Motor neuron (in vitro differentiated cells): ENCODE data around the gene HSF2. TPM values are rescaled to one million over a fixed set of nuclear protein-coding genes. Genes with fewer than 3 reads are reported as not detected.

Experiments
- ATAC-seq, 8 experiments: fragments of 200-7000 bp; cut with Tn5 transposase; replicated peaks in 6 of 8; 2 replicates each; pipeline ENCODE4 v1.8.0; 2021; ENCODE audit warnings: mild to moderate bottlenecking in 8 of 8, moderate library complexity in 8 of 8
- H3K27ac ChIP-seq, 2 donors: fragments of 250-450 bp; sonication (Bioruptor Pico); 2 replicates each; pipeline ENCODE4 v1.9.0; 2021; ENCODE audit warnings: antibody characterized with exemption in 2 of 2, mild to moderate bottlenecking in 2 of 2, moderate library complexity in 1 of 2
- H3K4me1 ChIP-seq, 2 donors: fragments of 250-450 bp; sonication (Bioruptor Pico); replicated peaks in 1 of 2; 2 replicates each; pipeline ENCODE4 v1.6.1; 2021; ENCODE audit warnings: antibody characterized with exemption in 2 of 2, mild to moderate bottlenecking in 2 of 2, moderate library complexity in 1 of 2
- H3K4me3 ChIP-seq, 5 donors: fragments of 250-450 bp; sonication (Bioruptor Pico); 2 replicates each; pipeline ENCODE4 v1.9.0; 2021; ENCODE audit warnings: antibody characterized with exemption in 5 of 5, mild to moderate bottlenecking in 5 of 5, moderate library complexity in 4 of 5
- WGBS, 10 experiments: fragments of 450-650 bp; shearing (Covaris generic); methylation state at CpG; one replicate each; pipeline ENCODE4 v1.0.0; 2022; 5-methylcytosine and 5-hydroxymethylcytosine counted together
- in situ Hi-C, 9 experiments: fragments of 400-800 bp; cut with MboI; loops; one replicate each; pipeline ENCODE4 v1.15.0; 2021; ENCODE audit warnings: low sequenced_read_pairs in 9 of 9, low pct_unique_long_range_greater_than_20kb in 2 of 9; ENCODE audit not compliant: unreplicated experiment in 9 of 9
- total RNA-seq, 8 experiments: library from RNA; unstranded; fragments of 300-600 nt; gene quantifications; 2 replicates each; pipeline versions ENCODE4 v1.2.3 to v1.2.4, GENCODE V29; 2022

HSF2 gene
- total RNA-seq, 8 experiments from 2014 or later: 13.6 to 47.5 (median 37.4) TPM

GRCh38 chr6:122406187-122406586 lies 6.7 kb downstream of the HSF2 start:
- Histone ChIP-seq H3K4me1 (peaks cover 4 to 6% of the 10 kb centered on the region in 2 donors), H3K27ac (no peak overlapping the region), H3K4me3 (no peak overlapping the region)
- 80 to 100% (median 100%) methylated on average over 1 of the region's 1 CpG; no CpG with 5 or more reads in 2 of the 10 experiments for WGBS, 10 experiments
- no peak for ATAC-seq
- in situ Hi-C loops: no loop called here

- Histone ChIP-seq H3K4me1 (peaks cover 0 to 3% of the 10 kb centered on the region in 2 donors), H3K27ac (no peak overlapping the region), H3K4me3 (no peak overlapping the region)
- in situ Hi-C loops: no loop called here
- no peak for ATAC-seq
- WGBS, 10 experiments: 65 to 100% (median 70%) methylated on average over 1 to 4 of the region's 4 CpGs
These were observed 8.3 kb downstream of the HSF2 start for GRCh38 chr6:122407712-122408111.

- WGBS, 10 experiments: 67 to 100% (median 88%) methylated on average over 1 of the region's 1 CpG; no CpG with 5 or more reads in 2 of the 10 experiments
- Histone ChIP-seq H3K27ac (no peak overlapping the region), H3K4me1 (peaks cover 0 to 3% of the 10 kb centered on the region in 2 donors), H3K4me3 (no peak overlapping the region)
- in situ Hi-C loops: no loop called here
- ATAC-seq: no peak
These were observed 8.8 kb downstream of the HSF2 start for GRCh38 chr6:122408240-122408639.

GRCh38 chr6:122408702-122409458 lies 9.4 kb downstream of the HSF2 start:
- H3K4me3 ChIP-seq: no peak overlapping the region
- WGBS, 10 experiments: 51 to 93% (median 85%) methylated on average over 1 to 6 of the region's 6 CpGs
- ATAC-seq: no peak
- H3K4me1 ChIP-seq: peaks cover 0 to 2% of the 10 kb centered on the region in 2 donors
- in situ Hi-C loops: no loop called here
- no peak overlapping the region for H3K27ac ChIP-seq

GRCh38 chr6:122412001-122412400 lies 12.5 kb downstream of the HSF2 start:
- no peak overlapping the region for H3K27ac ChIP-seq
- in situ Hi-C loops: no loop called here
- no peak overlapping the region for H3K4me3 ChIP-seq
- no peaks in the 10 kb centered on the region for H3K4me1 ChIP-seq
- no peak for ATAC-seq

- WGBS, 10 experiments: 82 to 100% (median 100%) methylated on average over 1 of the region's 1 CpG; no CpG with 5 or more reads in 2 of the 10 experiments
- ATAC-seq: no peak
- no peaks in the 10 kb centered on the region for H3K4me1 ChIP-seq
- H3K4me3 ChIP-seq: no peak overlapping the region
- no peak overlapping the region for H3K27ac ChIP-seq
- in situ Hi-C loops: no loop called here
These were observed 17.4 kb downstream of the HSF2 start for GRCh38 chr6:122416825-122417224.

- in situ Hi-C loops: no loop called here
- no peak overlapping the region for H3K4me3 ChIP-seq
- H3K27ac ChIP-seq: no peak overlapping the region
- 57 to 100% (median 95%) methylated on average over 1 to 2 of the region's 2 CpGs; no CpG with 5 or more reads in 2 of the 10 experiments for WGBS, 10 experiments
- ATAC-seq: no peak
- no peaks in the 10 kb centered on the region for H3K4me1 ChIP-seq
These were observed 22.6 kb downstream of the HSF2 start for GRCh38 chr6:122422003-122422402.

GRCh38 chr6:122422614-122423267 lies 23.3 kb downstream of the HSF2 start:
- WGBS, 10 experiments: 80 to 100% (median 100%) methylated on average over 1 of the region's 1 CpG; no CpG with 5 or more reads in 2 of the 10 experiments
- Histone ChIP-seq H3K27ac (no peak overlapping the region), H3K4me1 (no peaks in the 10 kb centered on the region), H3K4me3 (no peak overlapping the region)
- in situ Hi-C loops: no loop called here
- no peak for ATAC-seq

GRCh38 chr6:122423734-122424133 lies 24.3 kb downstream of the HSF2 start:
- WGBS, 10 experiments: 70 to 100% (median 100%) methylated on average over 1 of the region's 1 CpG; no CpG with 5 or more reads in 1 of the 10 experiments
- Histone ChIP-seq H3K4me3 (no peak overlapping the region), H3K4me1 (no peaks in the 10 kb centered on the region), H3K27ac (no peak overlapping the region)
- no peak for ATAC-seq
- in situ Hi-C loops: no loop called here

GRCh38 chr6:122426597-122426996 lies 27.1 kb downstream of the HSF2 start:
- ATAC-seq: no peak
- no peaks in the 10 kb centered on the region for H3K4me1 ChIP-seq
- no peak overlapping the region for H3K27ac ChIP-seq
- in situ Hi-C loops: no loop called here
- no peak overlapping the region for H3K4me3 ChIP-seq
- 88 to 100% (median 94%) methylated on average over 1 to 3 of the region's 3 CpGs for WGBS, 10 experiments

GRCh38 chr6:122428781-122429180 lies 29.3 kb downstream of the HSF2 start:
- in situ Hi-C loops: no loop called here
- ATAC-seq: peak in 1 of 8 experiments; percentile 39
- Histone ChIP-seq H3K4me3 (no peak overlapping the region), H3K27ac (no peak overlapping the region), H3K4me1 (no peaks in the 10 kb centered on the region)
- WGBS, 10 experiments: 40 to 100% (median 100%) methylated on average over 1 of the region's 1 CpG; no CpG with 5 or more reads in 2 of the 10 experiments

GRCh38 chr6:122429323-122429722 lies 29.9 kb downstream of the HSF2 start:
- in situ Hi-C loops: no loop called here

GRCh38 chr6:122431780-122432179 lies 32.3 kb downstream of the HSF2 start:
- 75 to 100% (median 94%) methylated on average over 1 to 4 of the region's 4 CpGs; no CpG with 5 or more reads in 1 of the 10 experiments for WGBS, 10 experiments
- Histone ChIP-seq H3K27ac (no peak overlapping the region), H3K4me1 (no peaks in the 10 kb centered on the region), H3K4me3 (no peak overlapping the region)
- in situ Hi-C loops: no loop called here
- no peak for ATAC-seq

More at GRCh38 chr6:122429323-122429722, 29.9 kb downstream of the HSF2 start:
- no peaks in the 10 kb centered on the region for H3K4me1 ChIP-seq
- H3K27ac ChIP-seq: no peak overlapping the region
- H3K4me3 ChIP-seq: no peak overlapping the region
- ATAC-seq: no peak
